Measurements from ENCODE around the gene ERLIN1.

DNA sequence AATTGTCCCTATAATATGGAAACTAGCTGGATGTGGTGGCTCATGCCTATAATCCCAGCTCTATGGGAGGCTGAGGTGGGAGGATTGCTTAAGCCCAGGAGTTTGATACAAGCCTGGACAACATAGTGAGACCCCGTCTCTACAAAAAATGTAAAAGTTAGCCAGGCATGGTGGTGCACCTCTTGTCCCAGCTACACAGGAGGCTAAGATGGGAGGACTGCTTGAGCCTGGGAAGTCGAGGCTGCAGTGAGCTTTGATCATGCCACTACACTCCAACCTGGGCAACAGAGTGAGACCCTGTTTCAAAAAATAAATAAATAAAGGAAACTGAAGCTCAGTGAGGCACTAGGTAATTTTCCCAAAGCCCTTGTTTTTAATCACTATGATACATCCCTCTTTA, 15.7 kb upstream of the ERLIN1 start:
- no peak for TF ChIP-seq EZH2phosphoT487 (IDR thresholded peaks at IDR 0.05; ENCODE audit: insufficient read depth, low read depth)
- no peak for TF ChIP-seq EZH2 (IDR thresholded peaks at IDR 0.05; ENCODE audit: insufficient read depth, poor library complexity, severe bottlenecking)
